NT2/D1 (cell line): Measurements from ENCODE around the gene NDST1.

Experiments used
- SUZ12 ChIP-seq: IDR thresholded peaks from 2 replicates; pipeline ENCODE4 v1.6.1; 2011; ENCODE audit not compliant: insufficient read length, insufficient read depth; ENCODE audit errors: extremely low read depth
- YY1 ChIP-seq: IDR thresholded peaks from 2 replicates; pipeline ENCODE4 v1.6.1; 2011; ENCODE audit not compliant: insufficient read length, insufficient read depth
- ZNF274 ChIP-seq: IDR thresholded peaks from 2 replicates; pipeline ENCODE4 v1.6.1; 2011; ENCODE audit warnings: mild to moderate bottlenecking, low read depth, low read length

- TF ChIP-seq YY1 (no peak), ZNF274 (no peak), SUZ12 (no peak)
These were observed 22.1 kb upstream of the NDST1 start for GRCh38 chr5:150485693-150486401.
